Activated naive CD4-positive, alpha-beta T cell treated with anti-CD3 and anti-CD28 coated beads, Interleukin-2, amount 10 ng/mL, durations not matched to agents 5 hours and 36 hours (primary cell): ENCODE measurements around the gene MRPL2. TPM values are rescaled to one million over a fixed set of nuclear protein-coding genes. Genes with fewer than 3 reads are reported as not detected.

ENCODE experiments used
- total RNA-seq, 2 experiments: library from RNA; stranded (reverse); gene quantifications; one replicate each; pipeline ENCODE4 v1.2.3, GENCODE V29; 2021

Gene MRPL2
- 10 to 100 TPM; 45.9 to 47.3 TPM for total RNA-seq

GRCh38 chr6:43059168-43060033 lies at the start of gene MRPL2, which contains the start of gene KLC4:
Gene MRPL2 (minus strand): TSS chr6:43059434. CDS start chr6:43059381, 53 bp downstream.
Gene KLC4 (plus strand): TSS chr6:43059631. CDS start chr6:43061336, 1,705 bp downstream.

GRCh38 chr6:43075670-43076463 lies 16.6 kb upstream of the MRPL2 start, which contains the start of gene PTK7:
Gene PTK7 (plus strand): TSS chr6:43076314. CDS start chr6:43076489, 175 bp downstream.

GRCh38 chr6:43053545-43054205 lies 5.6 kb downstream of the MRPL2 start, which contains the start of gene CUL7:
Gene CUL7 (minus strand): TSS chr6:43053851. CDS start chr6:43052788, 1,063 bp downstream.

GRCh38 chr6:43021270-43022047 lies 37.8 kb downstream of the MRPL2 start, which contains the start of gene RRP36:
Gene RRP36 (plus strand): TSS chr6:43021623. CDS start chr6:43021655, 32 bp downstream.

GRCh38 chr6:43013843-43014433 lies 45.3 kb downstream of the MRPL2 start, which contains the start of the genes KLHDC3 and MEA1:
Gene KLHDC3 (plus strand): TSS chr6:43014249. CDS start chr6:43017193, 2,944 bp downstream.
Gene MEA1 (minus strand): TSS chr6:43013946. CDS start chr6:43013813, 133 bp downstream.

Other genes with a start within 250 kb of the MRPL2 start
- 10 to 100 TPM; 69.5 to 70.8 TPM for gene RPL7L1, start 179.8 kb downstream of the MRPL2 start, total RNA-seq
- gene PTCRA, start 143.4 kb downstream of the MRPL2 start, total RNA-seq: not detected
- gene CNPY3, start 130.0 kb downstream of the MRPL2 start, total RNA-seq: 10 to 100 TPM; 70.2 to 72.1 TPM
- under 1 TPM; 0.45 to 0.94 TPM for gene GNMT, start 98.7 kb downstream of the MRPL2 start, total RNA-seq
- gene PEX6, start 80.3 kb downstream of the MRPL2 start, total RNA-seq: 10 to 100 TPM; 27.1 to 28.3 TPM
- gene PPP2R5D, start 74.9 kb downstream of the MRPL2 start, total RNA-seq: 10 to 100 TPM; 44.2 to 47.4 TPM
- 10 to 100 TPM; 52.3 to 58.6 TPM for gene MEA1, start 45.5 kb downstream of the MRPL2 start, total RNA-seq
- gene KLHDC3, start 45.2 kb downstream of the MRPL2 start, total RNA-seq: 10 to 100 TPM; 64.1 to 65.1 TPM
- gene RRP36, start 37.8 kb downstream of the MRPL2 start, total RNA-seq: 10 to 100 TPM; 58.6 to 59.8 TPM
- 10 to 100 TPM; 10.5 to 11.5 TPM for gene CUL7, start 5.6 kb downstream of the MRPL2 start, total RNA-seq
- 10 to 100 TPM; 18.0 to 24.6 TPM for gene KLC4, start 197 bp upstream of the MRPL2 start, total RNA-seq
- gene PTK7, start 16.9 kb upstream of the MRPL2 start, total RNA-seq: 1 to 10 TPM in 1 of 2 experiments, under 1 TPM in 1; 0.94 to 1.2 TPM
- 10 to 100 TPM; 36.4 to 38.7 TPM for gene SRF, start 111.8 kb upstream of the MRPL2 start, total RNA-seq
- gene CUL9, start 122.8 kb upstream of the MRPL2 start, total RNA-seq: 10 to 100 TPM; 59.8 to 59.9 TPM
- 10 to 100 TPM; 43.1 to 43.6 TPM for gene DNPH1, start 170.0 kb upstream of the MRPL2 start, total RNA-seq
- gene TTBK1, start 184.0 kb upstream of the MRPL2 start, total RNA-seq: under 1 TPM in 1 of 2 experiments, not detected in 1; 0.03 TPM
- gene SLC22A7, start 238.8 kb upstream of the MRPL2 start, total RNA-seq: not detected
- gene CRIP3, start 249.4 kb upstream of the MRPL2 start, total RNA-seq: under 1 TPM; 0.29 to 0.35 TPM